Testis (tissue), 2 donors: Measurements from ENCODE around the gene PDXDC1.
"Not testable (repeated sequence)": the region's sequence is repeated elsewhere in the genome, so short reads cannot be mapped to it uniquely, and the experiment has no call there.

Experiments used
- CTCF ChIP-seq, 3 experiments: fragments of 450-650 bp in 2 of 3; fragments of 200-600 bp in 1 of 3; sonication (generic) in 1 of 3; IDR thresholded peaks; one replicate each; pipeline ENCODE4 v1.5.1; 2016 to 2019; ENCODE audit warnings: antibody characterized with exemption in 3 of 3, mild to moderate bottlenecking in 2 of 3, moderate library complexity in 1 of 3
- POLR2A ChIP-seq: fragments of 450-650 bp; IDR thresholded peaks from one replicate; pipeline ENCODE4 v1.6.1; 2017; ENCODE audit warnings: antibody characterized with exemption, mild to moderate bottlenecking, moderate library complexity

- TF ChIP-seq CTCF (IDR thresholded peaks at IDR 0.05); POLR2A: not testable (repeated sequence)
Measured at GRCh38 chr16:15168303-15168702, 193.5 kb downstream of the PDXDC1 start.
